Prostate gland (tissue), 2 donors: ENCODE results near the gene CHST8. TPM values are rescaled to one million over a fixed set of nuclear protein-coding genes. Genes with fewer than 3 reads are reported as not detected.

ENCODE experiments used
- DNase-seq: peaks from one replicate; pipeline ENCODE4 v3.0.0-alpha.2; 2019; ENCODE audit warnings: low spot score
- H3K27ac ChIP-seq, 2 donors: fragments of 200-600 bp; sonication (generic); 2 replicates each; pipeline ENCODE4 v1.5.1; 2017 to 2019
- H3K27me3 ChIP-seq: fragments of 200-600 bp; sonication (generic); replicated peaks from 2 replicates; pipeline ENCODE4 v1.5.1; 2019; ENCODE audit not compliant: insufficient read depth
- H3K36me3 ChIP-seq, 2 donors: fragments of 200-600 bp; sonication (generic); 1 replicate in 1 of 2; 2 replicates in 1 of 2; pipeline versions ENCODE4 v1.5.1 to v1.8.1; 2017 to 2019
- H3K4me1 ChIP-seq: fragments of 200-600 bp; sonication (generic); replicated peaks from 2 replicates; pipeline ENCODE4 v1.5.1; 2019
- H3K4me3 ChIP-seq, 2 donors: fragments of 200-600 bp; sonication (generic); 2 replicates each; pipeline ENCODE4 v1.5.1; 2017 to 2019
- H3K9me3 ChIP-seq: fragments of 200-600 bp; sonication (generic); 2 replicates; pipeline ENCODE4 v1.5.1; 2017
- CTCF ChIP-seq, 4 experiments: fragments of 200-600 bp in 2 of 4; fragments of 450-650 bp in 2 of 4; sonication (generic) in 2 of 4; IDR thresholded peaks; 1 replicate in 3 of 4; 2 replicates in 1 of 4; pipeline ENCODE4 v1.5.1; 2016 to 2019; ENCODE audit warnings: antibody characterized with exemption in 4 of 4, mild to moderate bottlenecking in 2 of 4, moderate library complexity in 2 of 4
- POLR2A ChIP-seq: fragments of 450-650 bp; IDR thresholded peaks from one replicate; pipeline ENCODE4 v1.6.1; 2016; ENCODE audit warnings: antibody characterized with exemption, mild to moderate bottlenecking
- POLR2AphosphoS5 ChIP-seq: sonication (generic); formaldehyde crosslinking; IDR thresholded peaks from one replicate; pipeline ENCODE4 v1.6.1; 2017; ENCODE audit warnings: antibody characterized with exemption
- WGBS: methylation state at CpG from one replicate; pipeline ENCODE4 v1.1.5; 2018; 5-methylcytosine and 5-hydroxymethylcytosine counted together
- intact Hi-C: fragments of 100-400 bp; cut with DNase I; formaldehyde crosslinking; loops from one replicate; pipeline ENCODE4 v1.14.2; 2022
- total RNA-seq, 2 donors: library from RNA; depleted of rRNA; stranded (reverse); fragments of >200 nt; gene quantifications; one replicate each; pipeline ENCODE4 v1.1.0, GENCODE V29; 2016

CHST8 gene
- total RNA-seq, 2 donors from 2014 or later = 1.3 to 2.7 TPM

DNA sequence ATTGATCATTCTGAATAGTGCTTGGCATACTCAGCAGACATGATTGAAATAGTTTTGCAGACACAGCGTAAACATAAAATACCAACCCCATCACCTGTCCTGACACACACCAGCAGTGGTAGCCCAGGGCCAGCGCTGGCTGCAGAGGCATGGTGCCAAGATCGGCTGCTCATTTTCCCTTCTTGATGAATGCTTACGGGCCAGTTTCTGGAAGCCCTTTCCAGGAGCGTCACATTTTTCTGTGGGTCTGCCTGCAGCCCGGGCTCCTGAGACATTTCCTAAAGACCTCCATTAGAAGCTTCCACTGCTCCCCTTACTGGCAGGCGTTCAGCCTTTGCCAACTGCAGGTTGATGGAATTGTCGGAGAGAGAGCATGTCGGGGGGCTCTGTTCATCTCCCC lies 48.6 kb downstream of the CHST8 start:
- Histone ChIP-seq H3K4me3 (no peak overlapping the region), H3K27ac (no peak overlapping the region), H3K9me3 (no peaks in the 10 kb centered on the region), H3K36me3 (no peaks in the 10 kb centered on the region), H3K27me3 (peaks cover 2% of the 10 kb centered on the region), H3K4me1 (no peaks in the 10 kb centered on the region)
- WGBS = 76% methylated on average over 9 of the region's 9 CpGs
- no peak for TF ChIP-seq POLR2A
- TF ChIP-seq POLR2AphosphoS5 = no peak
- TF ChIP-seq CTCF (IDR thresholded peaks at IDR 0.05) = no peak
- no peak for DNase-seq
- intact Hi-C loops = no loop called here

GRCh38 chr19:33671211-33671610 lies 49.5 kb downstream of the CHST8 start:
- no peak overlapping the region for H3K4me3 ChIP-seq
- no peaks in the 10 kb centered on the region for H3K9me3 ChIP-seq
- 72% methylated on average over 5 of the region's 5 CpGs for WGBS
- H3K4me1 ChIP-seq = no peaks in the 10 kb centered on the region
- DNase-seq = no peak
- no peak for TF ChIP-seq POLR2A
- TF ChIP-seq CTCF (IDR thresholded peaks at IDR 0.05) = no peak
- no peak for TF ChIP-seq POLR2AphosphoS5
- H3K27me3 ChIP-seq = peaks cover 3% of the 10 kb centered on the region
- no peak overlapping the region for H3K27ac ChIP-seq
- H3K36me3 ChIP-seq = no peaks in the 10 kb centered on the region
- intact Hi-C loops = no loop called here

GRCh38 chr19:33673258-33673875 lies 51.6 kb downstream of the CHST8 start:
- Histone ChIP-seq H3K27ac (no peak overlapping the region), H3K36me3 (no peaks in the 10 kb centered on the region), H3K27me3 (peaks cover 3% of the 10 kb centered on the region), H3K4me3 (no peak overlapping the region), H3K9me3 (no peaks in the 10 kb centered on the region), H3K4me1 (no peaks in the 10 kb centered on the region)
- intact Hi-C loops = no loop called here
- 73% methylated on average over 9 of the region's 9 CpGs for WGBS
- DNase-seq = no peak
- no peak for TF ChIP-seq POLR2AphosphoS5
- no peak for TF ChIP-seq POLR2A
- TF ChIP-seq CTCF (IDR thresholded peaks at IDR 0.05) = no peak

GRCh38 chr19:33673996-33674625 lies 52.4 kb downstream of the CHST8 start:
- H3K36me3 ChIP-seq = no peaks in the 10 kb centered on the region
- H3K27ac ChIP-seq = no peak overlapping the region
- no peak overlapping the region for H3K4me3 ChIP-seq
- H3K27me3 ChIP-seq = peaks cover 3% of the 10 kb centered on the region
- intact Hi-C loops = no loop called here
- no peaks in the 10 kb centered on the region for H3K4me1 ChIP-seq
- no peak for DNase-seq
- TF ChIP-seq POLR2AphosphoS5 = no peak
- no peak for TF ChIP-seq CTCF (IDR thresholded peaks at IDR 0.05)
- TF ChIP-seq POLR2A = no peak
- WGBS = 49% methylated on average over 10 of the region's 10 CpGs
- no peaks in the 10 kb centered on the region for H3K9me3 ChIP-seq
